Psoas muscle (tissue), 8 donors: ENCODE data around the gene SPAG16. TPM values are rescaled to one million over a fixed set of nuclear protein-coding genes. Genes with fewer than 3 reads are reported as not detected.

Experiments
- ATAC-seq, 4 donors: fragments of 200-7000 bp; cut with Tn5 transposase; one replicate each; pipeline ENCODE4 v1.9.1; 2020; ENCODE audit warnings: moderate library complexity in 3 of 4, mild to moderate bottlenecking in 2 of 4
- DNase-seq, 2 donors: peaks; one replicate each; pipeline ENCODE4 v3.0.0-alpha.2; 2020
- H3K27ac ChIP-seq: fragments of 200-600 bp; one replicate; pipeline ENCODE4 v1.8.0; 2022
- H3K27me3 ChIP-seq, 3 donors: fragments of 200-600 bp in 1 of 3; one replicate each; pipeline versions ENCODE4 v1.6.1 to v1.8.0; 2013 to 2022; ENCODE audit warnings: low read length in 2 of 3, mild to moderate bottlenecking in 2 of 3, moderate library complexity in 1 of 3; ENCODE audit not compliant: insufficient read depth in 3 of 3
- H3K36me3 ChIP-seq, 2 donors: fragments of 200-600 bp in 1 of 2; one replicate each; pipeline versions ENCODE4 v1.6.1 to v1.8.0; 2013 to 2022; ENCODE audit warnings: low read depth in 1 of 2, mild to moderate bottlenecking in 1 of 2, moderate library complexity in 1 of 2; ENCODE audit not compliant: insufficient read depth in 1 of 2
- H3K4me1 ChIP-seq: fragments of 200-600 bp; one replicate; pipeline ENCODE4 v1.8.0; 2022
- H3K4me3 ChIP-seq: fragments of 200-600 bp; one replicate; pipeline ENCODE4 v1.8.0; 2022; ENCODE audit warnings: mild to moderate bottlenecking
- H3K9me3 ChIP-seq: fragments of 200-600 bp; one replicate; pipeline ENCODE4 v1.8.0; 2022
- CTCF ChIP-seq: fragments of 200-600 bp; IDR thresholded peaks from one replicate; pipeline ENCODE4 v1.8.0; 2022; ENCODE audit warnings: antibody characterized with exemption
- WGBS, 3 donors: extraction: QIAGEN DNeasy Blood & Tissue Kit; methylation state at CpG; one replicate each; pipeline versions ENCODE4 v1.1.6 to v1.1.7; 2013; 5-methylcytosine and 5-hydroxymethylcytosine counted together
- intact Hi-C, 2 donors: fragments of 100-400 bp; cut with DNase I; formaldehyde crosslinking; loops; one replicate each; pipeline versions ENCODE4 v1.11.0 to v1.14.2; 2022
- polyA plus RNA-seq, 3 donors: library from polyadenylated mRNA; stranded (reverse); fragments of 200-250 nt; gene quantifications; one replicate each; pipeline ENCODE4 v1.2.3, GENCODE V29; 2013
- total RNA-seq, 4 donors: library from RNA; stranded (reverse); fragmentation: NEBNext Ultra II Directional in 2 of 4; extraction: Animal tissue kit (Norgen Biotek cat#: 25700) in 2 of 4; gene quantifications; one replicate each; pipeline versions ENCODE4 v1.2.1 to v1.2.4, GENCODE V29; 2021 to 2023
- donor health status: healthy with polysubstance abuse.
- donor health status: DM: no; HTN: no; CAD: no; lungs with moderate emphysema.
- donor health status: Bipolar disorder and iron deficiency.
- donor health status: healthy.
- donor health status: DM: yes; HTN: yes; CAD: no.
- donor health status: DM: no; HTN: no; CAD: no.
- donor health status: DM: no; HTN: no; CAD: no.
- donor health status: DM: yes; HTN: yes; CAD: no.

SPAG16 gene
- total and polyA plus RNA-seq, 7 donors: 1.6 to 8.7 (median 4.3) TPM

GRCh38 chr2:213261237-213261636 is 23.0 kb upstream of the SPAG16 start:
- no peak for DNase-seq
- no peak for ATAC-seq
- 80 to 95% (median 86%) methylated on average over 1 of the region's 1 CpG for WGBS, 3 donors
- no peak for TF ChIP-seq CTCF
- intact Hi-C loops: no loop called here
- Histone ChIP-seq H3K9me3 (no peaks in the 10 kb centered on the region), H3K4me3 (no peak overlapping the region), H3K27me3 (no peaks in the 10 kb centered on the region), H3K27ac (no peak overlapping the region), H3K36me3 (no peaks in the 10 kb centered on the region), H3K4me1 (no peaks in the 10 kb centered on the region)

- no peak for TF ChIP-seq CTCF
- ATAC-seq: no peak
- H3K27me3 ChIP-seq: no peaks in the 10 kb centered on the region
Measured at GRCh38 chr2:213261715-213262114, 22.5 kb upstream of the SPAG16 start.

GRCh38 chr2:213265679-213266078 is 18.6 kb upstream of the SPAG16 start:
- H3K27me3 ChIP-seq: no peaks in the 10 kb centered on the region
- no peak for ATAC-seq
- intact Hi-C loops: no loop called here

More at GRCh38 chr2:213261715-213262114, 22.5 kb upstream of the SPAG16 start:
- intact Hi-C loops: no loop called here
- H3K27ac ChIP-seq: no peak overlapping the region
- H3K4me3 ChIP-seq: no peak overlapping the region
- no peaks in the 10 kb centered on the region for H3K36me3 ChIP-seq
- H3K4me1 ChIP-seq: no peaks in the 10 kb centered on the region
- WGBS, 3 donors: 54 to 73% (median 60%) methylated on average over 6 of the region's 6 CpGs
- DNase-seq: no peak
- no peaks in the 10 kb centered on the region for H3K9me3 ChIP-seq

GRCh38 chr2:213266421-213266820 is 17.8 kb upstream of the SPAG16 start:
- ATAC-seq: no peak
- no peaks in the 10 kb centered on the region for H3K36me3 ChIP-seq
- no peak overlapping the region for H3K27ac ChIP-seq
- H3K27me3 ChIP-seq: peaks cover 0 to 2% (median 0%) of the 10 kb centered on the region in 3 donors
- no peak for DNase-seq
- intact Hi-C loops: no loop called here
- WGBS, 3 donors: 23 to 33% (median 29%) methylated on average over 2 of the region's 2 CpGs
- TF ChIP-seq CTCF: no peak
- no peaks in the 10 kb centered on the region for H3K9me3 ChIP-seq
- no peaks in the 10 kb centered on the region for H3K4me1 ChIP-seq
- H3K4me3 ChIP-seq: no peak overlapping the region

More at GRCh38 chr2:213265679-213266078, 18.6 kb upstream of the SPAG16 start:
- no peaks in the 10 kb centered on the region for H3K9me3 ChIP-seq
- H3K36me3 ChIP-seq: no peaks in the 10 kb centered on the region
- TF ChIP-seq CTCF: no peak
- no peak overlapping the region for H3K27ac ChIP-seq
- no peak for DNase-seq
- WGBS, 3 donors: 39 to 49% (median 45%) methylated on average over 3 of the region's 3 CpGs
- H3K4me3 ChIP-seq: no peak overlapping the region
- no peaks in the 10 kb centered on the region for H3K4me1 ChIP-seq

- intact Hi-C loops: no loop called here
- Histone ChIP-seq H3K4me3 (no peak overlapping the region), H3K27me3 (peaks cover 0 to 2% (median 0%) of the 10 kb centered on the region in 3 donors), H3K36me3 (no peaks in the 10 kb centered on the region), H3K9me3 (no peaks in the 10 kb centered on the region), H3K27ac (no peak overlapping the region), H3K4me1 (no peaks in the 10 kb centered on the region)
- DNase-seq (no peak), ATAC-seq (no peak)
- WGBS, 3 donors: 80 to 86% (median 84%) methylated on average over 1 of the region's 1 CpG
- no peak for TF ChIP-seq CTCF
Measured at GRCh38 chr2:213271947-213272346, 12.3 kb upstream of the SPAG16 start.
